ENCODE data around the gene EEF1A2. TPM values are rescaled to one million over a fixed set of nuclear protein-coding genes. Genes with fewer than 3 reads are reported as not detected.

The EEF1A2 gene
- total and polyA plus RNA-seq, 2 experiments from 2014 or later: 1.3 to 37.1 TPM

DNA sequence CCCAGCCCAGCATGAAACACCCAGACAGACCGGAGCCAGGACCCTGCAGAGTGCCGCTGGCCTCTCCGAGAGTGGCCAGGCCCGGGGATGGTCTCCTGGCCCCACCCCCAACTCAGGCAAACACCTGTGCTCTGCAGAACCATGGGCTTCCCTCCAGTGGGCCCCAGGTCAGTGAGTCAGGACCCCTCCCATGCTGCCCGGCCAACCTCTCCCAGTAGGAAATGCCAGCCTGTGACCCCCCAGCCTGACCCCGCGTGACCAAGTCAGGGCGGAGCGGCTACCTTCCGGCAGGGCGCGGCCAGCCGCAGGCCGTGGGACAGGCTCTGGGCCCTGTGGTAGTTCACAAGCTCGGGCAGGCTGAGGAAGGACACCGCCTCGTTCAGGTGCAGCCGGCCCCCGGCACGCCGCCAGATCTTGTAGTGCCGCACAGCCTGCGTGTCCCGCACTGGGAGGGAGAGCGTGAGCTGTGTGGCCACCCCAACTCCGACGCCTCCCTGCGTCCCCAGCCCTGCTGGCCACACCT lies 35.0 kb upstream of the EEF1A2 start (continued):
- TF ChIP-seq EZH2 (IDR thresholded peaks at IDR 0.05; ENCODE audit: low read depth, unreplicated experiment) (no peak), POLR2AphosphoS5 (IDR thresholded peaks at IDR 0.05; ENCODE audit: low read depth) (no peak), STAT1 (IDR thresholded peaks at IDR 0.05; ENCODE audit: unreplicated experiment) (no peak), ZNF331 (CRISPR knock-in tag; IDR thresholded peaks at IDR 0.05; ENCODE audit: low read depth) (no peak), CREB1 (CRISPR knock-in tag; IDR thresholded peaks at IDR 0.05; ENCODE audit: low read depth) (no peak), EZH2phosphoT487 (IDR thresholded peaks at IDR 0.05; ENCODE audit: unreplicated experiment) (no peak), ZNF114 (CRISPR knock-in tag; IDR thresholded peaks at IDR 0.05) (no peak)
- TF ChIP-seq, protein P1, sequence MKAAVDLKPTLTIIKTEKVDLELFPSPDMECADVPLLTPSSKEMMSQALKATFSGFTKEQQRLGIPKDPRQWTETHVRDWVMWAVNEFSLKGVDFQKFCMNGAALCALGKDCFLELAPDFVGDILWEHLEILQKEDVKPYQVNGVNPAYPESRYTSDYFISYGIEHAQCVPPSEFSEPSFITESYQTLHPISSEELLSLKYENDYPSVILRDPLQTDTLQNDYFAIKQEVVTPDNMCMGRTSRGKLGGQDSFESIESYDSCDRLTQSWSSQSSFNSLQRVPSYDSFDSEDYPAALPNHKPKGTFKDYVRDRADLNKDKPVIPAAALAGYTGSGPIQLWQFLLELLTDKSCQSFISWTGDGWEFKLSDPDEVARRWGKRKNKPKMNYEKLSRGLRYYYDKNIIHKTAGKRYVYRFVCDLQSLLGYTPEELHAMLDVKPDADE (IDR thresholded peaks at IDR 0.05): no peak
- TF ChIP-seq, protein P2, sequence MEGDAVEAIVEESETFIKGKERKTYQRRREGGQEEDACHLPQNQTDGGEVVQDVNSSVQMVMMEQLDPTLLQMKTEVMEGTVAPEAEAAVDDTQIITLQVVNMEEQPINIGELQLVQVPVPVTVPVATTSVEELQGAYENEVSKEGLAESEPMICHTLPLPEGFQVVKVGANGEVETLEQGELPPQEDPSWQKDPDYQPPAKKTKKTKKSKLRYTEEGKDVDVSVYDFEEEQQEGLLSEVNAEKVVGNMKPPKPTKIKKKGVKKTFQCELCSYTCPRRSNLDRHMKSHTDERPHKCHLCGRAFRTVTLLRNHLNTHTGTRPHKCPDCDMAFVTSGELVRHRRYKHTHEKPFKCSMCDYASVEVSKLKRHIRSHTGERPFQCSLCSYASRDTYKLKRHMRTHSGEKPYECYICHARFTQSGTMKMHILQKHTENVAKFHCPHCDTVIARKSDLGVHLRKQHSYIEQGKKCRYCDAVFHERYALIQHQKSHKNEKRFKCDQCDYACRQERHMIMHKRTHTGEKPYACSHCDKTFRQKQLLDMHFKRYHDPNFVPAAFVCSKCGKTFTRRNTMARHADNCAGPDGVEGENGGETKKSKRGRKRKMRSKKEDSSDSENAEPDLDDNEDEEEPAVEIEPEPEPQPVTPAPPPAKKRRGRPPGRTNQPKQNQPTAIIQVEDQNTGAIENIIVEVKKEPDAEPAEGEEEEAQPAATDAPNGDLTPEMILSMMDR (conservative IDR thresholded peaks at IDR 0.05; ENCODE audit: low read depth in 2 of 2): no peak

GRCh38 chr20:63533388-63533787 lies 34.5 kb upstream of the EEF1A2 start:
- no peaks in the 10 kb centered on the region for H3K9me2 ChIP-seq (ENCODE audit: insufficient read depth)
- peaks cover 7% of the 10 kb centered on the region; the same call in 1 of the 2 replicates for H3F3A ChIP-seq (replicated peaks; ENCODE audit: low read depth)
- no peak overlapping the region for H3K27ac Mint-ChIP-seq
- no peak overlapping the region for H3K4me2 ChIP-seq
- no peaks in the 10 kb centered on the region for H3K36me3 Mint-ChIP-seq (ENCODE audit: low read depth)
- no peaks in the 10 kb centered on the region for H3K4me1 ChIP-seq (ENCODE audit: insufficient read depth)
- no peak overlapping the region for H3K4me3 ChIP-seq
- no peak for ATAC-seq
- no peaks in the 10 kb centered on the region for H4K20me1 ChIP-seq (replicated peaks; ENCODE audit: insufficient read depth)
- H3K4me1 Mint-ChIP-seq: peaks cover 5% of the 10 kb centered on the region; the same call in 2 of the 3 replicates
- no peak overlapping the region for H3K27ac ChIP-seq (ENCODE audit: low read depth)
- H3K36me3 ChIP-seq (ENCODE audit: insufficient read depth): no peaks in the 10 kb centered on the region
- DNase-seq (ENCODE audit: low spot score): no peak
- peaks cover 5% of the 10 kb centered on the region for H3K27me3 Mint-ChIP-seq (ENCODE audit: insufficient read depth, low read depth, poor library complexity)
- no peaks in the 10 kb centered on the region for H3K79me2 ChIP-seq (replicated peaks; ENCODE audit: insufficient read depth)
- H2AFZ ChIP-seq: no peak overlapping the region
- H3K4me3 Mint-ChIP-seq: no peak overlapping the region
- H3K27me3 ChIP-seq (ENCODE audit: insufficient read depth): no peaks in the 10 kb centered on the region
- no peaks in the 10 kb centered on the region for H3K9me3 Mint-ChIP-seq
- TF ChIP-seq EZH2phosphoT487 (IDR thresholded peaks at IDR 0.05; ENCODE audit: unreplicated experiment): no peak
- no peak for TF ChIP-seq NANOG (IDR thresholded peaks at IDR 0.05; ENCODE audit: borderline replicate concordance)
- TF ChIP-seq, protein P3, sequence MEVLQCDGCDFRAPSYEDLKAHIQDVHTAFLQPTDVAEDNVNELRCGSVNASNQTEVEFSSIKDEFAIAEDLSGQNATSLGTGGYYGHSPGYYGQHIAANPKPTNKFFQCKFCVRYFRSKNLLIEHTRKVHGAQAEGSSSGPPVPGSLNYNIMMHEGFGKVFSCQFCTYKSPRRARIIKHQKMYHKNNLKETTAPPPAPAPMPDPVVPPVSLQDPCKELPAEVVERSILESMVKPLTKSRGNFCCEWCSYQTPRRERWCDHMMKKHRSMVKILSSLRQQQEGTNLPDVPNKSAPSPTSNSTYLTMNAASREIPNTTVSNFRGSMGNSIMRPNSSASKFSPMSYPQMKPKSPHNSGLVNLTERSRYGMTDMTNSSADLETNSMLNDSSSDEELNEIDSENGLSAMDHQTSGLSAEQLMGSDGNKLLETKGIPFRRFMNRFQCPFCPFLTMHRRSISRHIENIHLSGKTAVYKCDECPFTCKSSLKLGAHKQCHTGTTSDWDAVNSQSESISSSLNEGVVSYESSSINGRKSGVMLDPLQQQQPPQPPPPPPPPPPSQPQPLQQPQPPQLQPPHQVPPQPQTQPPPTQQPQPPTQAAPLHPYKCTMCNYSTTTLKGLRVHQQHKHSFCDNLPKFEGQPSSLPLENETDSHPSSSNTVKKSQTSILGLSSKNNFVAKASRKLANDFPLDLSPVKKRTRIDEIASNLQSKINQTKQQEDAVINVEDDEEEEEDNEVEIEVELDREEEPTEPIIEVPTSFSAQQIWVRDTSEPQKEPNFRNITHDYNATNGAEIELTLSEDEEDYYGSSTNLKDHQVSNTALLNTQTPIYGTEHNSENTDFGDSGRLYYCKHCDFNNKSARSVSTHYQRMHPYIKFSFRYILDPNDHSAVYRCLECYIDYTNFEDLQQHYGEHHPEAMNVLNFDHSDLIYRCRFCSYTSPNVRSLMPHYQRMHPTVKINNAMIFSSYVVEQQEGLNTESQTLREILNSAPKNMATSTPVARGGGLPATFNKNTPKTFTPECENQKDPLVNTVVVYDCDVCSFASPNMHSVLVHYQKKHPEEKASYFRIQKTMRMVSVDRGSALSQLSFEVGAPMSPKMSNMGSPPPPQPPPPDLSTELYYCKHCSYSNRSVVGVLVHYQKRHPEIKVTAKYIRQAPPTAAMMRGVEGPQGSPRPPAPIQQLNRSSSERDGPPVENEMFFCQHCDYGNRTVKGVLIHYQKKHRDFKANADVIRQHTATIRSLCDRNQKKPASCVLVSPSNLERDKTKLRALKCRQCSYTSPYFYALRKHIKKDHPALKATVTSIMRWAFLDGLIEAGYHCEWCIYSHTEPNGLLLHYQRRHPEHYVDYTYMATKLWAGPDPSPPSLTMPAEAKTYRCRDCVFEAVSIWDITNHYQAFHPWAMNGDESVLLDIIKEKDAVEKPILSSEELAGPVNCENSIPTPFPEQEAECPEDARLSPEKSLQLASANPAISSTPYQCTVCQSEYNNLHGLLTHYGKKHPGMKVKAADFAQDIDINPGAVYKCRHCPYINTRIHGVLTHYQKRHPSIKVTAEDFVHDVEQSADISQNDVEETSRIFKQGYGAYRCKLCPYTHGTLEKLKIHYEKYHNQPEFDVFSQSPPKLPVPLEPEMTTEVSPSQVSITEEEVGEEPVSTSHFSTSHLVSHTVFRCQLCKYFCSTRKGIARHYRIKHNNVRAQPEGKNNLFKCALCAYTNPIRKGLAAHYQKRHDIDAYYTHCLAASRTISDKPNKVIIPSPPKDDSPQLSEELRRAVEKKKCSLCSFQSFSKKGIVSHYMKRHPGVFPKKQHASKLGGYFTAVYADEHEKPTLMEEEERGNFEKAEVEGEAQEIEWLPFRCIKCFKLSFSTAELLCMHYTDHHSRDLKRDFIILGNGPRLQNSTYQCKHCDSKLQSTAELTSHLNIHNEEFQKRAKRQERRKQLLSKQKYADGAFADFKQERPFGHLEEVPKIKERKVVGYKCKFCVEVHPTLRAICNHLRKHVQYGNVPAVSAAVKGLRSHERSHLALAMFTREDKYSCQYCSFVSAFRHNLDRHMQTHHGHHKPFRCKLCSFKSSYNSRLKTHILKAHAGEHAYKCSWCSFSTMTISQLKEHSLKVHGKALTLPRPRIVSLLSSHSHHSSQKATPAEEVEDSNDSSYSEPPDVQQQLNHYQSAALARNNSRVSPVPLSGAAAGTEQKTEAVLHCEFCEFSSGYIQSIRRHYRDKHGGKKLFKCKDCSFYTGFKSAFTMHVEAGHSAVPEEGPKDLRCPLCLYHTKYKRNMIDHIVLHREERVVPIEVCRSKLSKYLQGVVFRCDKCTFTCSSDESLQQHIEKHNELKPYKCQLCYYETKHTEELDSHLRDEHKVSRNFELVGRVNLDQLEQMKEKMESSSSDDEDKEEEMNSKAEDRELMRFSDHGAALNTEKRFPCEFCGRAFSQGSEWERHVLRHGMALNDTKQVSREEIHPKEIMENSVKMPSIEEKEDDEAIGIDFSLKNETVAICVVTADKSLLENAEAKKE (CRISPR knock-in tag; IDR thresholded peaks at IDR 0.05): no peak
- TF ChIP-seq, protein P2 (conservative IDR thresholded peaks at IDR 0.05; ENCODE audit: low read depth in 2 of 2): no peak
- TF ChIP-seq ZNF331 (CRISPR knock-in tag; IDR thresholded peaks at IDR 0.05; ENCODE audit: low read depth): no peak
- TF ChIP-seq CREB1 (CRISPR knock-in tag; IDR thresholded peaks at IDR 0.05; ENCODE audit: low read depth): no peak
- no peak for TF ChIP-seq JUNB (IDR thresholded peaks at IDR 0.05; ENCODE audit: unreplicated experiment)
- no peak for TF ChIP-seq POLR2AphosphoS5 (IDR thresholded peaks at IDR 0.05; ENCODE audit: low read depth)
- TF ChIP-seq ZNF114 (CRISPR knock-in tag; IDR thresholded peaks at IDR 0.05): no peak
- no peak for TF ChIP-seq EZH2 (IDR thresholded peaks at IDR 0.05; ENCODE audit: low read depth, unreplicated experiment)

Measured in GM23338 (cell line).